ENCODE results near the gene TRAF3.
"Not testable (repeated sequence)": the region's sequence is repeated elsewhere in the genome, so short reads cannot be mapped to it uniquely, and the experiment has no call there.

Gene TRAF3

GRCh38 chr14:102859911-102860310 lies 82.7 kb downstream of the TRAF3 start:
- DNase-seq (ENCODE audit: low read depth in 4 of 4, low spot score in 1 of 4) = no peak

- DNase-seq (ENCODE audit: low read depth in 4 of 4, low spot score in 1 of 4) = no peak
These were observed 85.0 kb downstream of the TRAF3 start for GRCh38 chr14:102862154-102862773.

- no peak for DNase-seq (ENCODE audit: low read depth in 4 of 4, low spot score in 1 of 4)
These were observed 86.1 kb downstream of the TRAF3 start for GRCh38 chr14:102863381-102863780.

GRCh38 chr14:102865916-102866315 lies 88.7 kb downstream of the TRAF3 start:
- not testable (repeated sequence) for DNase-seq (ENCODE audit: low read depth in 4 of 4, low spot score in 1 of 4)

- no peak for DNase-seq (ENCODE audit: low read depth in 4 of 4, low spot score in 1 of 4)
These were observed 89.9 kb downstream of the TRAF3 start for GRCh38 chr14:102866982-102867761.

GRCh38 chr14:102867826-102868580 lies 90.8 kb downstream of the TRAF3 start:
- no peak for DNase-seq (ENCODE audit: low read depth in 4 of 4, low spot score in 1 of 4)

- no peak for DNase-seq (ENCODE audit: low read depth in 4 of 4, low spot score in 1 of 4)
These were observed 91.8 kb downstream of the TRAF3 start for GRCh38 chr14:102868956-102869547.

- DNase-seq (ENCODE audit: low read depth in 4 of 4, low spot score in 1 of 4) = no peak
These were observed 93.0 kb downstream of the TRAF3 start for GRCh38 chr14:102870246-102870645.

GRCh38 chr14:102870994-102871831 lies 94.0 kb downstream of the TRAF3 start:
- no peak for DNase-seq (ENCODE audit: low read depth in 4 of 4, low spot score in 1 of 4)

GRCh38 chr14:102872020-102872419 lies 94.8 kb downstream of the TRAF3 start:
- DNase-seq (ENCODE audit: low read depth in 4 of 4, low spot score in 1 of 4) = no peak

GRCh38 chr14:102873131-102873530 lies 95.9 kb downstream of the TRAF3 start:
- DNase-seq (ENCODE audit: low read depth in 4 of 4, low spot score in 1 of 4) = no peak

GRCh38 chr14:102873546-102874061 lies 96.4 kb downstream of the TRAF3 start:
- DNase-seq (ENCODE audit: low read depth in 4 of 4, low spot score in 1 of 4) = no peak

GRCh38 chr14:102875652-102876051 lies 98.4 kb downstream of the TRAF3 start:
- DNase-seq (ENCODE audit: low read depth in 4 of 4, low spot score in 1 of 4) = no peak

- DNase-seq (ENCODE audit: low read depth in 4 of 4, low spot score in 1 of 4) = not testable (repeated sequence)
These were observed 100.3 kb downstream of the TRAF3 start for GRCh38 chr14:102877511-102877910.

GRCh38 chr14:102878174-102878969 lies 101.1 kb downstream of the TRAF3 start:
- DNase-seq (ENCODE audit: low read depth in 4 of 4, low spot score in 1 of 4) = no peak

- DNase-seq (ENCODE audit: low read depth in 4 of 4, low spot score in 1 of 4) = no peak
These were observed 101.8 kb downstream of the TRAF3 start for GRCh38 chr14:102878970-102879460.

- no peak for DNase-seq (ENCODE audit: low read depth in 4 of 4, low spot score in 1 of 4)
These were observed 105.1 kb downstream of the TRAF3 start for GRCh38 chr14:102882226-102882906.

GRCh38 chr14:102883089-102883541 lies 105.9 kb downstream of the TRAF3 start:
- DNase-seq (ENCODE audit: low read depth in 4 of 4, low spot score in 1 of 4) = no peak

- no peak for DNase-seq (ENCODE audit: low read depth in 4 of 4, low spot score in 1 of 4)
These were observed 106.3 kb downstream of the TRAF3 start for GRCh38 chr14:102883554-102883953.
